ENCODE measurements around the gene FAM200A.

DNA sequence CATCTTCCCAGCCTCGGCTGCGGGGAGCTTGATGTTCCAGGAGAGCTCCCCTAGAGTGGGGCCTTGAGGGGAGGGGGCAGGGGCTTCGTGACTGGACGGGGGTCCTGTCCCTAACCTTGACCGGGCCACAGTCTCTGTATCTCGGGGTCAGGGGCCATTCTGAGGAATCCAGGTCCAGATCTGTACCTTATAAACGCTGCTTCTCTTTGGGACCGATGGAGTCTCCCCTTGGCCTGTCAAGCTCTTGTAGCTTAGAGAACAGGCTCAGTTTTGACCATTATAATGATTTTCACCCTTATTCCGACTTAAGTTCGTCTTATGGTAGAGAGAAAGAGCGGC is 46.6 kb downstream of the FAM200A start:
- TF ChIP-seq, protein P1, sequence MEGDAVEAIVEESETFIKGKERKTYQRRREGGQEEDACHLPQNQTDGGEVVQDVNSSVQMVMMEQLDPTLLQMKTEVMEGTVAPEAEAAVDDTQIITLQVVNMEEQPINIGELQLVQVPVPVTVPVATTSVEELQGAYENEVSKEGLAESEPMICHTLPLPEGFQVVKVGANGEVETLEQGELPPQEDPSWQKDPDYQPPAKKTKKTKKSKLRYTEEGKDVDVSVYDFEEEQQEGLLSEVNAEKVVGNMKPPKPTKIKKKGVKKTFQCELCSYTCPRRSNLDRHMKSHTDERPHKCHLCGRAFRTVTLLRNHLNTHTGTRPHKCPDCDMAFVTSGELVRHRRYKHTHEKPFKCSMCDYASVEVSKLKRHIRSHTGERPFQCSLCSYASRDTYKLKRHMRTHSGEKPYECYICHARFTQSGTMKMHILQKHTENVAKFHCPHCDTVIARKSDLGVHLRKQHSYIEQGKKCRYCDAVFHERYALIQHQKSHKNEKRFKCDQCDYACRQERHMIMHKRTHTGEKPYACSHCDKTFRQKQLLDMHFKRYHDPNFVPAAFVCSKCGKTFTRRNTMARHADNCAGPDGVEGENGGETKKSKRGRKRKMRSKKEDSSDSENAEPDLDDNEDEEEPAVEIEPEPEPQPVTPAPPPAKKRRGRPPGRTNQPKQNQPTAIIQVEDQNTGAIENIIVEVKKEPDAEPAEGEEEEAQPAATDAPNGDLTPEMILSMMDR (IDR thresholded peaks at IDR 0.05) = no peak
- TF ChIP-seq POLR2A (IDR thresholded peaks at IDR 0.05) = peak in 1 of 2 donors; percentile 47

All from uterus (tissue), 2 donors.